GM19193 (cell line): ENCODE results near the gene COL24A1.

Experiments
- POLR2A ChIP-seq: IDR thresholded peaks from 4 replicates; pipeline ENCODE4 v1.6.1; 2011; ENCODE audit not compliant: insufficient read depth, insufficient read length; ENCODE audit errors: extremely low read depth

The COL24A1 gene

GRCh38 chr1:85830837-85831236 is 325.7 kb downstream of the COL24A1 start:
- TF ChIP-seq POLR2A = no peak

DNA sequence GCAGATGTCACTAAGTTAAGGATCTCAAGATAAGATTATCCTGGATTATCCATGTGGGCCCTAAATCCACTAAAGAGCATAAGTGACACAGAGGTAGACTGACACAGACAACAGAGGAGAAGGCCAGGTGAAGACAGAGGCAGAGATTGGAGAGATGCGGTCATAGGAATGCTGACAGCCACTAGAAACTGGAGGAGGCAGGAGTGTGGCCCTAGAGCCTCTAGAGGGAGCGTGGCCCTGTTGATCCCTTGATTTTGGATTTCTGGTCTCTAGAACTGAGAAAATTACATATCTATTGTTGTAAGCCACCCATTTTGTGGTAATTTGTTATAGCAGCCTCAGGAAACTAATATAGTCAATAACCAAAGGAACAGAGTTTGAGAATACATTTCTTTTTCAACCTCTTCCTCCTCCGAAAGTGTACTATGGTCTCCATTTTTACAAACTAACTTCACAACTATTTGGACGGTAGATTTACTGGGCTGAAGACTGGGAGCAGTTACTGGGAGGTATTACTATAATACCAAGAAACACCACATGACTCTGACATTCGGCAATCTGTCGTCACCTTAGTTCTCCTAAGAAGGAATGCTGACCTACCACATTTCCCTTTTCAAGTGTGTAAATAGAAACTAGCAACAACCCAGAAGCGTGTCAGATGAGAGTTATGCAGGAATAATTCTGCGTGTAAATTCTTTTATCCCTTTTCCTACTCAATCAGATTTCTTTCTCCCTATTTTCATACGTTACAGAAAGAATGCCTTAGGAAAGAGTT is 332.3 kb downstream of the COL24A1 start:
- no peak for TF ChIP-seq POLR2A

DNA sequence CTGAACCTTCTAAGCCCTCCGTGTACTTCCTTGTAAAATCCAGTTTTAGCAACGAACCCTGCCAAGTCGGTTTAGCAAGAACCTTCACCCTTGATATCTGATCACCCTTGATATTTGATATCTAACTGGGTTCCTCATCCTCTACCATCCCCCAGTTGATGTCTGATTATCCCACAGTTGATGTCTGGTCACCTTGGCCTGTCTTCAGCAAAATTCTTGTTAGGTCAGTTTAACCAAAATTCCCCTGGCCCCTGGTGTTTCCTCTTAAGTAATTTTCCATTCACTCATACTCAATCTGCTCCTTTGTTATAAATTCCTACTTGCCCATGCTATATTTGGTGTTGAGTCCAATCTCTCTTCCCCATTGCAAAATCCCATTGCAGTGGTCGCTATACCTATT is 333.9 kb downstream of the COL24A1 start:
- no peak for TF ChIP-seq POLR2A

DNA sequence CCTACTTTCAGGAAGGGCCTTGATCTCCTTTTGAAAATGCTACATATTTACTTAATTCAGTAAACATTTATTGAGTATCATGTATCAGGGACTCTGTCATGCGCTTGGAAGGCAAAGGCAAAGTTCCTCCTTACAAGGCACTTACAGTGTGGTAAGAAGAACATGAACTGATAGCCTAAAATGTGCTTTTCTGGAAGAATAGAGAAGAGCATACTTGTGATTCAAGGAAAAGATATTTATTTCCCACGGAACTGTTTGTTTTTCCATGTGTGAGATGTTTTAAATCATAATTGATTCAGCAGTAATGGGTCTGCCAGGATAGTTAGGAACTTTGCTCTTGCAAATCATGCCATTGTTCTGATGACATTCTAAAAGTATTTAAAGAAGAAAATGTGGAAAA is 338.2 kb downstream of the COL24A1 start:
- TF ChIP-seq POLR2A = no peak

- TF ChIP-seq POLR2A = no peak
Observed at GRCh38 chr1:85816606-85817005, 340.0 kb downstream of the COL24A1 start.

- TF ChIP-seq POLR2A = no peak
Observed at GRCh38 chr1:85815906-85816305, 340.7 kb downstream of the COL24A1 start.

DNA sequence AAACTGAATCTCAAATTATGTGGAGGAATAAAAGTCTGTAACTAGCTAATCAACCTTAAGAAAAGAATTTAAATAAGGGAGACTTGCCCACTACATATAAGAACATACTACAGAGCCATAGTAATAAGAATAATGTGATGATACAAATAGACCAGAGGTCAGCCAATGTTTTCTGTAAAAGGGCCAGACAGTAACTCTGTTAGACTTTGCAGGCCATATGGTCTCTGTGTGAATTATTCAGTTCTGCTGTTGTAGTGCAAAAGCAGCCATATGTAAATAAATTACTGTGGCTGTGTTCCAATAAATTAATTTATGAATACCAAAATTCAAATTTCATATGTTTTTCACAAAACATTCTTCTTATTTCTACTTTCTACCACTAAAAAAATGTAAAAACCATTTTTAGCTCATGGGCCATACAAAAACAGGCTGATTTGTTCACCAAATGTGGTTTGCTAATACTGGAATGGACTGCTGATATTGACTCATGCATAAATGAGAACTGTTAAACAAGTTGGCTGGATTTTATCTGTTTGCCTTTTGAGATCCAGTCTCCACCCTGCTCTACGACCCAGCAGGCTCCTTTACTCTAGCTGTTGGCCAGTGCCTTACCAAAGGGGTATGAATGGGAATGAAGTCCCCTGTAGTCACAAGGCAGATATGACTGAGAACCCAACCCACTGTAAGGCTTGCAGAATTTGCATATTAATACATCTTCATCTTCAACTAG is 350.2 kb downstream of the COL24A1 start:
- no peak for TF ChIP-seq POLR2A

DNA sequence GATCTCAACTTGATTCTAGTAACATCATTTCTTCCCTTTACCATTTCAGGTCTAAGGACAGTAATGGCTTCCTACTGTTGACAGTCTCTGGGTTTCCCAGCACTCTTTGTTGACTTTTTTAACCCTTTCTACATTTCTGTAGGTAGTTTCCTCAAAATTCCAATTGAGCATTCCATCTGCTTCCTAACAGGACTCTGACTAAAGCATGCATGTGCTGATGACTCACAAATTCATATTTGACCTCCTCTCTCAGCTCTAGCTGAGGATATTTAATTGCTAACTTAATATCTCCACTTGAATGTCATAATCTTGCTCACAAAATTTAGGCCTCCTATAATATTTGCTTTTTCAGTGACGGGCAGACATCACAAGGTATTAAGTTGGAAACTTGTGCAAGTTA is 355.1 kb downstream of the COL24A1 start:
- no peak for TF ChIP-seq POLR2A

- TF ChIP-seq POLR2A = no peak
Observed at GRCh38 chr1:85799737-85800136, 356.8 kb downstream of the COL24A1 start.

DNA sequence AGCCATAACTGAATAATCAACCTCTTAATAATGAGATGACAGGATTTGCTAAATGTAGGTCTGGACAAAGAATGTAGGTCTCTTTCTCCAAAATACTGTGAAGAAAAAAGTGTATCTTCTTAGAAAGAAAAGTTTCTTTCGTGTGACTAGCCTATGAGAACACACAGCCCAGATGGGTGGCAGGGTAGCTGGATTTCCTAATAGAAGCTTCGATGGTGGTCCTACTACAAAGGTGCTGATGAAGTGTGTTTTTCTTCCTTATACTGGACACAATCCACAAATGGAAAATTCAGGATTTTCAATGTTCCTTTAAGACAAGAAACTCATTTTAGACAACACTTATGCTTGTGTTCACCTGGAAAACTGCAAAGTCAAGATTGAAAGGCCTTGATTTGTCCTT is 358.2 kb downstream of the COL24A1 start:
- no peak for TF ChIP-seq POLR2A

DNA sequence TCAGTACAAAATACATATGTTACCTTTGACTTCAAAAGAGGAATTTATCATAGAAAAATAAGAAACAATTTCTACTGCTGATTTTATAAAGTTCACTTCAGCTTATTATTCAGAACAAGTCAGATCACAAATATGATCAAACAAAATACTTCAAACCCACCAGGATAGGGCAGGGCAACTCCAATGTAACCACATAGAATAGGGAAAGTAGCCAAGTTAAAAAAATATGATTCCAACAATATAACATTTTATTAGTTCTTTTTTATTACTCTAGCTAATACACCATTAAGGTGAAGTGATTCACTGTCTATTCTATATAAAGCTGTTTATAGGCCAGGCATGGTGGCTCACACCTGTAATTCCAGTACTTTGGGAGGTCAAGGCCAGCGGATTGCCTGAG is 393.8 kb downstream of the COL24A1 start:
- TF ChIP-seq POLR2A = no peak

- no peak for TF ChIP-seq POLR2A
Observed at GRCh38 chr1:85756864-85757263, 399.7 kb downstream of the COL24A1 start.

DNA sequence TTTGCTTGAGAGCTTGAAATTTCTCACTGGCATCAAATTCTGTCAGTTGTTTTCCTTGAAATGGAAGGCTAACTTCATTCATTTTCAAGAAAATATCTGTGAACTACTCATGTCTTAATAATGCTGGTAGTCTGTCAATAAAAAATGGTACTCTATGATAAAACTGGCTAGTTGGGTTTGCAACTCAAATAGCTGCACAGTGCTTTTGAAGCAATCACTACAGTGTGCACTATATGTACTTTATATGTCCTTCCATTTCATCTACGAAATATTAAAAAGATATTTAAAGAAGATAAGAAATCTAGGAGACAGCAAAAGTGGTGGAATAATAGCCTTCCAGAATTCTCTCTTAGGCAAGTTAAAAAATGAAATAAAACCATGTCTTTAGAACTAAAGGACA is 408.5 kb downstream of the COL24A1 start:
- no peak for TF ChIP-seq POLR2A

DNA sequence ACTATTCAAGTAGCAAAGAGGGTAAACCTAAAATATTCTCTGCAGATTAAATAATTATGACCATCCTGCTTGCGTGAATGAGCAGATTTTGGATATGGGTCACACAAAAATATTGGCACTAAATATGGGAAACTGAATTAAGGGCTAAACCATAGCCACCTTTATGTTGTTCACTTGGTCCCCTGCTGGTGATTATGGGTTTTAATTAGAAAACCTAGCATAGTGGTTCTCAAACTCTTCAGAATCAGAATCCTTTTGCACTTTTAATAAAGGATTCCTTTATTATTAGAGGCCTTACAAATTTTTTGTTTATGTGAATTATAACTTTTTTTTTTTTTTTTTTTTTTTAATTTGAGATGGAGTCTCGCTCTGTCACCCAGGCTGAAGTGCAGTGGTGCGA is 409.8 kb downstream of the COL24A1 start:
- no peak for TF ChIP-seq POLR2A

GRCh38 chr1:85743814-85744213 is 412.8 kb downstream of the COL24A1 start:
- TF ChIP-seq POLR2A = no peak

DNA sequence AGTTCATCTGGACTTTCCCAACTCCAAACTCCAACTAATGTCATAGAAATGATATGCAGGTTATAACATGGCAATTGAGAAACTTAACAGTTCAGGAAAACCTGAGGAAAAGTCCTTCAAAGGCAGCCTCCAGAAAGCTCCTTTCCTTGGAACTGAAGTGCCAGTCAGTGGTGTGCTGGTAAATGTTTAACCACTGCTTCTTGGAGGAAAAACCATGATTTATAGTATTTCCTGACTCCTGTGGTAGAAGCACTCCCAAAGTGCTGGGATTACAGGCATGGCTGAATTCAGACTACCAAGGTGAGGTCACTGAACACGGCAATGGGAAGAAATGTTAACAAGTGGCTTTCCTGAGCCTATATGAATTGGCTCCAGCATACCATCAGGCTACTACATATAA is 421.6 kb downstream of the COL24A1 start:
- no peak for TF ChIP-seq POLR2A
